Measurements from ENCODE around the gene AKAP6.
"Not testable (repeated sequence)": the region's sequence is repeated elsewhere in the genome, so short reads cannot be mapped to it uniquely, and the experiment has no call there.

Gene AKAP6

GRCh38 chr14:32786886-32787285 lies 457.8 kb downstream of the AKAP6 start:
- H3K27ac ChIP-seq, result no peak overlapping the region
- TF ChIP-seq CTCF (conservative IDR thresholded peaks at IDR 0.05), result no peak
- no peak for TF ChIP-seq ZFX (IDR thresholded peaks at IDR 0.05)

- not testable (repeated sequence) for H3K27ac ChIP-seq
These were observed 463.9 kb downstream of the AKAP6 start for GRCh38 chr14:32793033-32793432.

GRCh38 chr14:32800320-32800719 lies 471.2 kb downstream of the AKAP6 start:
- H3K27ac ChIP-seq, result no peak overlapping the region
- no peak for TF ChIP-seq ZFX (IDR thresholded peaks at IDR 0.05)
- TF ChIP-seq CTCF (conservative IDR thresholded peaks at IDR 0.05), result no peak

- H3K27ac ChIP-seq, result no peak overlapping the region
- TF ChIP-seq CTCF (conservative IDR thresholded peaks at IDR 0.05) (no peak), ZFX (IDR thresholded peaks at IDR 0.05) (no peak)
These were observed 473.2 kb downstream of the AKAP6 start for GRCh38 chr14:32802295-32802694.

GRCh38 chr14:32805979-32806378 lies 476.9 kb downstream of the AKAP6 start:
- TF ChIP-seq CTCF (conservative IDR thresholded peaks at IDR 0.05), result no peak
- no peak for TF ChIP-seq ZFX (IDR thresholded peaks at IDR 0.05)

GRCh38 chr14:32808644-32809043 lies 479.5 kb downstream of the AKAP6 start:
- no peak for TF ChIP-seq CTCF (conservative IDR thresholded peaks at IDR 0.05)
- no peak for TF ChIP-seq ZFX (IDR thresholded peaks at IDR 0.05)
- no peak overlapping the region for H3K27ac ChIP-seq

More at GRCh38 chr14:32805979-32806378, 476.9 kb downstream of the AKAP6 start:
- no peak overlapping the region for H3K27ac ChIP-seq

GRCh38 chr14:32809255-32809654 lies 480.2 kb downstream of the AKAP6 start:
- TF ChIP-seq CTCF (conservative IDR thresholded peaks at IDR 0.05) (no peak), ZFX (IDR thresholded peaks at IDR 0.05) (no peak)
- H3K27ac ChIP-seq, result no peak overlapping the region

- TF ChIP-seq CTCF (conservative IDR thresholded peaks at IDR 0.05) (no peak), ZFX (IDR thresholded peaks at IDR 0.05) (no peak)
- H3K27ac ChIP-seq, result no peak overlapping the region
These were observed 484.3 kb downstream of the AKAP6 start for GRCh38 chr14:32813401-32813800.
